Thyroid gland (tissue), 4 donors: ENCODE measurements around the gene YPEL2. TPM values are rescaled to one million over a fixed set of nuclear protein-coding genes. Genes with fewer than 3 reads are reported as not detected.
A peak's percentile ranks its signal among the peaks of the same experiment; 100 is the strongest.

Experiments used
- DNase-seq, 2 donors: peaks; one replicate each; pipeline ENCODE4 v3.0.0-alpha.2; 2019
- H3K27ac ChIP-seq, 3 donors: fragments of 200-600 bp; sonication (generic); 1 replicate in 2 of 3; 2 replicates in 1 of 3; pipeline ENCODE4 v1.5.1; 2016 to 2019; ENCODE audit warnings: mild to moderate bottlenecking in 1 of 3, moderate library complexity in 1 of 3
- H3K27me3 ChIP-seq: fragments of 200-600 bp; sonication (generic); one replicate; pipeline ENCODE4 v1.5.1; 2019
- H3K36me3 ChIP-seq, 2 donors: fragments of 200-600 bp; sonication (generic); one replicate each; pipeline ENCODE4 v1.5.1; 2016 to 2019
- H3K4me1 ChIP-seq, 2 donors: fragments of 200-600 bp; sonication (generic); one replicate each; pipeline ENCODE4 v1.5.1; 2017 to 2019
- H3K4me3 ChIP-seq, 3 donors: fragments of 200-600 bp; sonication (generic); replicated peaks in 1 of 3; 1 replicate in 2 of 3; 2 replicates in 1 of 3; pipeline ENCODE4 v1.5.1; 2016; ENCODE audit warnings: mild to moderate bottlenecking in 1 of 3
- H3K9me3 ChIP-seq: fragments of 200-600 bp; sonication (generic); one replicate; pipeline ENCODE4 v1.5.1; 2017
- CTCF ChIP-seq, 6 experiments: fragments of 200-600 bp in 3 of 6; fragments of 450-650 bp in 3 of 6; sonication (generic) in 3 of 6; IDR thresholded peaks; one replicate each; pipeline ENCODE4 v1.5.1; 2016 to 2019; ENCODE audit warnings: antibody characterized with exemption in 6 of 6, mild to moderate bottlenecking in 2 of 6, inconsistent platforms in 1 of 6, moderate library complexity in 1 of 6
- POLR2A ChIP-seq, 2 donors: fragments of 450-650 bp; IDR thresholded peaks; one replicate each; pipeline ENCODE4 v1.6.1; 2017; ENCODE audit warnings: antibody characterized with exemption in 2 of 2, mild to moderate bottlenecking in 2 of 2, moderate library complexity in 1 of 2
- WGBS, 2 donors: methylation state at CpG; one replicate each; pipeline ENCODE4 v1.1.5; 2017; 5-methylcytosine and 5-hydroxymethylcytosine counted together
- intact Hi-C: fragments of 100-400 bp; cut with DNase I; formaldehyde crosslinking; loops from one replicate; pipeline ENCODE4 v1.15.1; 2023
- total RNA-seq, 4 donors: library from RNA; depleted of rRNA; stranded (reverse); fragments of >200 nt; gene quantifications; one replicate each; pipeline ENCODE4 v1.2.3, GENCODE V29; 2016

The YPEL2 gene
- total RNA-seq, 4 donors from 2014 or later = 29.5 to 67.2 (median 39.9) TPM

- intact Hi-C loops = no loop called here
- no peaks in the 10 kb centered on the region for H3K9me3 ChIP-seq
- no peaks in the 10 kb centered on the region for H3K36me3 ChIP-seq
- peaks cover 15 to 47% of the 10 kb centered on the region in 2 donors for H3K4me1 ChIP-seq
- TF ChIP-seq POLR2A (IDR thresholded peaks at IDR 0.05) = no peak
- no peak for TF ChIP-seq CTCF (IDR thresholded peaks at IDR 0.05)
- H3K4me3 ChIP-seq = no peak overlapping the region
- no peaks in the 10 kb centered on the region for H3K27me3 ChIP-seq
- WGBS, 2 donors = 89 to 95% methylated on average over 3 of the region's 3 CpGs
- no peak for DNase-seq
- H3K27ac ChIP-seq = peak overlapping the region in 2 of 3 donors; percentile 51 to 52
Measured at GRCh38 chr17:59380474-59380873, 49.0 kb downstream of the YPEL2 start.

GRCh38 chr17:59381716-59382570, 50.5 kb downstream of the YPEL2 start:
- TF ChIP-seq POLR2A (IDR thresholded peaks at IDR 0.05) = no peak
- TF ChIP-seq CTCF (IDR thresholded peaks at IDR 0.05) = no peak
- Histone ChIP-seq H3K4me3 (no peak overlapping the region), H3K4me1 (peaks cover 11 to 44% of the 10 kb centered on the region in 2 donors), H3K36me3 (no peaks in the 10 kb centered on the region), H3K9me3 (no peaks in the 10 kb centered on the region), H3K27ac (peak overlapping the region; percentile 51 to 60 (median 52)), H3K27me3 (no peaks in the 10 kb centered on the region)
- peak in 1 of 2 donors; percentile 21 for DNase-seq
- 71 to 76% methylated on average over 8 of the region's 8 CpGs for WGBS, 2 donors
- intact Hi-C loops = no loop called here

GRCh38 chr17:59383893-59384292, 52.4 kb downstream of the YPEL2 start:
- Histone ChIP-seq H3K27ac (no peak overlapping the region), H3K36me3 (peaks cover 0 to under 1% of the 10 kb centered on the region in 2 donors), H3K27me3 (no peaks in the 10 kb centered on the region), H3K4me3 (no peak overlapping the region), H3K4me1 (peaks cover 0 to 35% of the 10 kb centered on the region in 2 donors), H3K9me3 (no peaks in the 10 kb centered on the region)
- intact Hi-C loops = no loop called here
- WGBS, 2 donors = 96 to 97% methylated on average over 4 of the region's 4 CpGs
- TF ChIP-seq CTCF (IDR thresholded peaks at IDR 0.05) = no peak
- TF ChIP-seq POLR2A (IDR thresholded peaks at IDR 0.05) = no peak
- no peak for DNase-seq

- intact Hi-C loops = no loop called here
- peaks cover 0 to 10% of the 10 kb centered on the region in 2 donors for H3K4me1 ChIP-seq
- no peak overlapping the region for H3K4me3 ChIP-seq
- H3K27ac ChIP-seq = no peak overlapping the region
- no peak for DNase-seq
- 79 to 85% methylated on average over 11 of the region's 11 CpGs for WGBS, 2 donors
- no peaks in the 10 kb centered on the region for H3K9me3 ChIP-seq
- TF ChIP-seq POLR2A (IDR thresholded peaks at IDR 0.05) (no peak), CTCF (IDR thresholded peaks at IDR 0.05) (no peak)
- peaks cover 16 to 18% of the 10 kb centered on the region in 2 donors for H3K36me3 ChIP-seq
- H3K27me3 ChIP-seq = no peaks in the 10 kb centered on the region
Measured at GRCh38 chr17:59387351-59388068, 56.1 kb downstream of the YPEL2 start.
